H54 (cell line): ENCODE results near the gene POGZ.
"Not testable (repeated sequence)": the region's sequence is repeated elsewhere in the genome, so short reads cannot be mapped to it uniquely, and the experiment has no call there.

ENCODE experiments used
- DNase-seq: peaks from one replicate; pipeline ENCODE4 v3.0.0; 2011; ENCODE audit warnings: low spot score, mixed read lengths; ENCODE audit not compliant: insufficient read length
- FAIRE-seq: peaks from 3 replicates; lab custom pipeline; 2011; peaks lifted over from hg19 to GRCh38; lab: Jason Lieb, UNC
- POLR2A ChIP-seq: IDR thresholded peaks from 2 replicates; pipeline ENCODE4 v1.6.1; 2011; ENCODE audit warnings: low read depth, mild to moderate bottlenecking, low read length

POGZ gene

GRCh38 chr1:151418081-151418480, 41.2 kb downstream of the POGZ start:
- no peak for FAIRE-seq
- DNase-seq, result no peak
- no peak for TF ChIP-seq POLR2A

DNA sequence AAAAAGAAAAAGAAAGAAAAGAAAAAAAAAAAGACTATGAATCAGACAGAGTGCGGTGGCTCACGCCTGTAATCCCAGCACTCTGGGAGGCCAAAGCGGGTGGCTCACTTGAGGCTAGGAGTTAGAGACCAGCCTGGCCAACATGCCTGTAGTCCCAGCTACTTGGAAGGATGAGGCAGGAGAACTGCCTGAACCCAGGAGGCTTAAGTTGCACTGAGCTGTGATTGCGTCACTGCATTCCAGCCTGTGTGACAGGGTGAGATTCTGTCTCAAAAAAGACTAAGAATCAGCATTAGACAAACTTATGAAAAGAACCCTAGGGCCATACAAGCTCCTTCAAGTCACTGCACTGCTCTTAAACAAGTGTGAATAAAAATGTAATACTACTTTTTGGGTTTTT, 43.1 kb downstream of the POGZ start:
- DNase-seq, result no peak
- FAIRE-seq, result no peak
- TF ChIP-seq POLR2A, result no peak

- DNase-seq (no peak), FAIRE-seq (no peak)
- no peak for TF ChIP-seq POLR2A
Measured at GRCh38 chr1:151411884-151412283, 47.4 kb downstream of the POGZ start.

GRCh38 chr1:151408891-151409290, 50.4 kb downstream of the POGZ start:
- no peak for TF ChIP-seq POLR2A
- FAIRE-seq (no peak), DNase-seq (no peak)

DNA sequence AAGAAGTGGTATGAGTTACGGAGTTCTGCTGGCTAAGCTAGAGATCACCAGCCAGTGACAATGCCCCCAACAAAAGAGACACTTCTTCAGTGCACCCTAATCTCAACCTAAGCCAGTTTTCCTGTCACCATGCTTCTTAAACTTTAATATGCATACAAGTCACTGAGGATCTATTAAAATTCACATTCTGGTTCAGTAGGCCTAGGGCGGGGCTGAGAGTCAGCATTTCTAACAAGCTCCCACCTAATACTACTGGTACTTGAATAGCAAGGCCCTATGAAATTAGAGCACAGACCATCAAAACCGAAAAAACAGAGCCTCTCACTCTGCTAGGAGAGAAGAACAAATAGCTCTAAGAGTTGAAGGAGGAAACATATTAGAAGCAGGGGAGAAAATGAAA, 52.0 kb downstream of the POGZ start:
- FAIRE-seq, result no peak
- DNase-seq, result no peak
- no peak for TF ChIP-seq POLR2A

- no peak for DNase-seq
- no peak for FAIRE-seq
- no peak for TF ChIP-seq POLR2A
Measured at GRCh38 chr1:151406176-151406575, 53.1 kb downstream of the POGZ start.

DNA sequence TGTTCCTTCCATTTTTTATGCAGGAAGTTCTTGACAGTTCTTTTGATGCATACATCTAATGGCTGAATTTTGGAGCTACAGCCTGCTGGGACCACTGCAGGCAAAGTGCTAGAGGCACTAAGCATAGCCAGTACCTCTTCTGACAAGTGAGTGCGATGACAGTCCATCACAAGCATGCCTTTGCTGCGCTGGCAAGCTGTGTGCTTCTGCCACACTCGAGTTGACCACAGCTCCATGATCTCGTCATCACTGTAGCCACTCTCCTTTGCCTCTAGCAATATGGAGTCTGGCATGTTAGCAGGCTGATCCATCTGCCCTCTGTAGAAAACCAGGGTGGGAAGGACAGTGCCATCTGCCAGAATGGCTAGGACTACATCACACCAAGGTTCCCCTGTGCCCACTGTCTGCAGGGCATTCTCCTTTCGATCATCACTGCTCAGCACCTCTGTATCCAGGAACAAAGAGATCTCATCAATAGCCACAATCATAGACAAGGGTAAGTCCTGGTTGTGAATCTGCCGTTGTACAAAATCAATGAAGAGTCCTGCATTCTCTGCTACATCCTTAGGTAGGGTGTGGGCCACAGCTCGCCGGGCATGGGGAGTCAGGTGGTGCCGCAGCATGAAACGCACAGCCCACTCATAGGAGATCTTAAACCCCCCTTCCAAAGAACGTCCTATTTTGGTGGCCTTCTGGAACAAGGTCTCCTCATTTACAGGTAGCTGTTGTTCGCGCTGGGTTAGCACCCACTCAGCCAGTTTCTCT, 53.9 kb downstream of the POGZ start:
- FAIRE-seq, result no peak
- no peak for DNase-seq
- TF ChIP-seq POLR2A, result no peak

GRCh38 chr1:151403612-151404011, 55.7 kb downstream of the POGZ start:
- TF ChIP-seq POLR2A, result no peak
- no peak for FAIRE-seq
- DNase-seq, result no peak

GRCh38 chr1:151402764-151403163, 56.5 kb downstream of the POGZ start:
- DNase-seq (no peak), FAIRE-seq (no peak)
- no peak for TF ChIP-seq POLR2A

GRCh38 chr1:151401860-151402259, 57.4 kb downstream of the POGZ start:
- DNase-seq (no peak), FAIRE-seq (no peak)
- no peak for TF ChIP-seq POLR2A

DNA sequence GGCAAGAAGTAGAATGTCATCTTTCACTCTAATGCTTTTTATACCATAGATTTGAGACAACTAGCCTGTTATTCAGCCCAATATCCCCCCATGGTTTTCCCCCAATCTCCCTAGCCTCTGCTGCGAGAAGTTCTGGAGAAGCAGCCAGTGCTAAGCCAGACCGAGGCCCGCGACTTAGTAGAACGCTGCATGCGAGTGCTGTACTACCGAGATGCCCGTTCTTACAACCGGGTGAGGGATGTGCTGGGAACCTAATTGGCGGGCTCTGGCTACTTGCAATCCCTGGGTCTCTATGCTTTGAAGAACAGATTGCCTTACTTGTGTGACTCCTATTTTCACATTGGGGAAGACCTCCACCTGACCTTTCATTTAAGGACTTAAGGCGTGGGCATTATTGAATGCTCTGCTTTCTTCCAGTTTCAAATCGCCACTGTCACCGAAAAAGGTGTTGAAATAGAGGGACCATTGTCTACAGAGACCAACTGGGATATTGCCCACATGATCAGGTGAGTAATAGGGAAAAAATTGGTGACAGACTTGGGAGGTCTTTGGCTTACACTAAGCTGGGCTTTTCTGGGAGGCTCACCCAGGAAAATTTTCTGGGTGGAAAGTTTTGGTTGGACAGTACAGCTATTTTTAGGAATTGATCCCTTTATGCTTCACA, 58.0 kb downstream of the POGZ start:
- no peak for TF ChIP-seq POLR2A
- DNase-seq (no peak), FAIRE-seq (no peak)

- peak; percentile 83 for TF ChIP-seq POLR2A
- FAIRE-seq (peak; percentile 11), DNase-seq (peak; percentile 91)
Measured at GRCh38 chr1:151399324-151400171, 59.7 kb downstream of the POGZ start, which contains the start of gene PSMB4. TSS of gene PSMB4 (plus strand) at chr1:151399573. CDS start at chr1:151399588, 15 bp downstream.

DNA sequence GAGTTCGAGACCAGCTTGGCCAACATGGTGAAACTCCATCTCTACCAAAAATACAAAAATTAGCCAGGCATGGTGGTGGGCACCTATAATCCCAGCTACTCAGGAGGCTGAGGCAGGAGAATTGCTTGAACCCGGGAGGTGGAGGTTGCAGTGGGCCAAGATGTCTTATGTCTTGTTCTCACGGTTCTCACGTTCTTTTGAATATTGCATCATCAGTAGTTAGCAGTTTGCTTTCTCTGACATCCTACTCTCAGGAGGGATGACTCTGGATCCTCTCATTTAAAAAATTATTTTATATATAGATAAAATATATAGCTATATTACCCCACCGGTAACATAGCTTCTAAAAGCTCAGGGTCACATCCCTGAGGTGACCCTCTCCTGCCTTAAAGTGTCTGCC, 63.0 kb downstream of the POGZ start:
- FAIRE-seq, DNase-seq: not testable (repeated sequence)

GRCh38 chr1:151393583-151393982, 65.7 kb downstream of the POGZ start:
- TF ChIP-seq POLR2A, result no peak
- no peak for DNase-seq
- FAIRE-seq, result no peak

GRCh38 chr1:151391079-151391563, 68.2 kb downstream of the POGZ start:
- no peak for DNase-seq
- no peak for TF ChIP-seq POLR2A

DNA sequence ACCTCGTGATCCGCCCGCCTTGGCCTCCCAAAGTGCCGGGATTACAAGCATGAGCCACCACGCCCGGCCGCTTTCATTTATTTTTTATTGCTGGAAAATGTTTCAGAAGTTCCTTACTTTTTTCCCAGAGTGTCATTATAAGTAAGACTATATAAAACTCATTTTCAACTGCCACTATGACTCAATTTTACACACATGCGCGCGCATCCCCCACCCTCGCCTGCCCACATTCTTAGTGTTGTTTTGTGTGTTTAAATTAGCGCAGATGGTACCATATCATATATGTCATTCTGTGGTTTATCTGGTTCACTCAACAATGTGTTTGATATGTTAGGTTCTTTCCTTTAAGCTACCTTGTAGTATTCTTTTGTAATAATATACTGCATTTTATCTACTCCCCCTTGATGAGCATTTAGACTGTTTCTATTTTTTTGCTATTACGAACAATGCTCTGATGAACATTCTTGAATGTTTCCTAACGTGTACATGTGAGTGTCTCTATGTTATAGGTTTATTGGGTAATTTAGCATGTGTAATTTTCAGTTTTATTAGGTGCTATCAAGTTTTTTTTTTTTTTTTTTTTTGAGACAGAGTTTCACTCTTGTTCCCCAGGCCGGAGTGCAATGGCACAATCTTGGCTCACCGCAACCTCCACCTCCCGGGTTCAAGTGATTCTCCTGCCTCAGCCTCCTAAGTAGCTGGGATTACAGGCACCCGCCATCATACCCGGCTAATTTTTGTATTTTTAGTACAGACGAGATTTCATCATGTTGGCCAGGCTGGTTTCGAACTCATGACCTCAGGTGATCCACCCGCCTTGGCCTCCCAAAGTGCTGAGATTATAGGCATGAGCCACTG, 68.8 kb downstream of the POGZ start:
- not testable (repeated sequence) for DNase-seq, FAIRE-seq

More at GRCh38 chr1:151391079-151391563, 68.2 kb downstream of the POGZ start:
- FAIRE-seq, result no peak
